Trophoblast cell (in vitro differentiated cells and primary cell): ENCODE measurements around the gene APOD.
"Not testable (repeated sequence)": the region's sequence is repeated elsewhere in the genome, so short reads cannot be mapped to it uniquely, and the experiment has no call there.

Experiments used
- DNase-seq, 2 donors: peaks; one replicate each; pipeline ENCODE4 v3.0.0-alpha.2; 2016
- H2AFZ ChIP-seq: 2 replicates; pipeline ENCODE4 v1.6.1; 2013; ENCODE audit warnings: low read length, moderate library complexity, mild to moderate bottlenecking; ENCODE audit not compliant: insufficient read depth, poor library complexity
- H2AK5ac ChIP-seq: 2 replicates; pipeline ENCODE4 v1.6.1; 2013; ENCODE audit warnings: mild to moderate bottlenecking, low read length
- H2BK120ac ChIP-seq: 2 replicates; pipeline ENCODE4 v1.6.1; 2013; ENCODE audit warnings: low read length, mild to moderate bottlenecking, moderate library complexity; ENCODE audit not compliant: insufficient read depth, poor library complexity
- H2BK12ac ChIP-seq: 2 replicates; pipeline ENCODE4 v1.6.1; 2013; ENCODE audit warnings: mild to moderate bottlenecking, low read length, moderate library complexity
- H2BK5ac ChIP-seq: 2 replicates; pipeline ENCODE4 v1.6.1; 2013; ENCODE audit warnings: low read length, low read depth, moderate library complexity, mild to moderate bottlenecking; ENCODE audit not compliant: poor library complexity
- H3K14ac ChIP-seq: 2 replicates; pipeline ENCODE4 v1.6.1; 2013; ENCODE audit warnings: mild to moderate bottlenecking, low read length
- H3K18ac ChIP-seq: 2 replicates; pipeline ENCODE4 v1.6.1; 2013; ENCODE audit warnings: mild to moderate bottlenecking, low read length
- H3K23ac ChIP-seq: 2 replicates; pipeline ENCODE4 v1.6.1; 2013; ENCODE audit warnings: low read length
- H3K27ac ChIP-seq: 2 replicates; pipeline ENCODE4 v1.5.1; 2013; ENCODE audit warnings: low read depth, mild to moderate bottlenecking, inconsistent platforms, low read length, moderate library complexity
- H3K27me3 ChIP-seq: 2 replicates; pipeline ENCODE4 v1.6.1; 2013; ENCODE audit warnings: inconsistent platforms, mild to moderate bottlenecking, low read length, moderate library complexity; ENCODE audit not compliant: insufficient read depth
- H3K36me3 ChIP-seq, 2 experiments: 1 replicate in 1 of 2; 2 replicates in 1 of 2; pipeline ENCODE4 v1.6.1; 2013; ENCODE audit warnings: low read length in 2 of 2, mild to moderate bottlenecking in 2 of 2, moderate library complexity in 1 of 2; ENCODE audit not compliant: insufficient read depth in 2 of 2, control insufficient read depth in 1 of 2
- H3K4ac ChIP-seq: 2 replicates; pipeline ENCODE4 v1.6.1; 2013; ENCODE audit warnings: low read depth, mild to moderate bottlenecking, low read length, moderate library complexity
- H3K4me1 ChIP-seq, 2 experiments: 1 replicate in 1 of 2; 2 replicates in 1 of 2; pipeline ENCODE4 v1.6.1; 2013; ENCODE audit warnings: low read length in 2 of 2, mild to moderate bottlenecking in 2 of 2, moderate library complexity in 1 of 2; ENCODE audit not compliant: insufficient read depth in 2 of 2, control insufficient read depth in 1 of 2
- H3K4me2 ChIP-seq: 2 replicates; pipeline ENCODE4 v1.6.1; 2013; ENCODE audit warnings: inconsistent platforms, mild to moderate bottlenecking, low read length, moderate library complexity
- H3K4me3 ChIP-seq: 2 replicates; pipeline ENCODE4 v1.5.1; 2013; ENCODE audit warnings: mild to moderate bottlenecking, low read depth, low read length, inconsistent platforms
- H3K79me1 ChIP-seq: one replicate; pipeline ENCODE4 v1.6.1; 2013; ENCODE audit warnings: low read length
- H3K79me2 ChIP-seq: 2 replicates; pipeline ENCODE4 v1.6.1; 2013; ENCODE audit warnings: low read length, mild to moderate bottlenecking; ENCODE audit not compliant: control insufficient read depth, insufficient read depth, poor library complexity
- H3K9ac ChIP-seq: 2 replicates; pipeline ENCODE4 v1.6.1; 2013; ENCODE audit warnings: mild to moderate bottlenecking, low read length
- H3K9me3 ChIP-seq: 2 replicates; pipeline ENCODE4 v1.6.1; 2013; ENCODE audit warnings: low read depth, mild to moderate bottlenecking, control low read depth, inconsistent platforms, low read length; ENCODE audit not compliant: insufficient read depth
- H4K12ac ChIP-seq: 2 replicates; pipeline ENCODE4 v1.6.1; 2013; ENCODE audit warnings: low read depth, mild to moderate bottlenecking, low read length, moderate library complexity
- H4K8ac ChIP-seq: 2 replicates; pipeline ENCODE4 v1.6.1; 2013; ENCODE audit warnings: low read depth, mild to moderate bottlenecking, low read length, moderate library complexity
- H4K91ac ChIP-seq: one replicate; pipeline ENCODE4 v1.6.1; 2013; ENCODE audit warnings: low read depth, mild to moderate bottlenecking, low read length, moderate library complexity
- WGBS: extraction: QIAGEN DNeasy Blood & Tissue Kit; methylation state at CpG from one replicate; pipeline ENCODE4 v1.1.7; 2013; ENCODE audit warnings: missing lambda C conversion rate; ENCODE audit not compliant: insufficient read length, insufficient coverage; ENCODE audit errors: extremely low coverage; 5-methylcytosine and 5-hydroxymethylcytosine counted together

The APOD gene

GRCh38 chr3:195619591-195620369, 36.0 kb upstream of the APOD start:
- WGBS: no CpG with 5 or more reads among the region's 26 CpGs
- not testable (repeated sequence) for H3K9ac ChIP-seq

GRCh38 chr3:195617784-195618659, 34.3 kb upstream of the APOD start:
- not testable (repeated sequence) for H3K18ac ChIP-seq, H3K23ac ChIP-seq, H3K79me2 ChIP-seq, H4K8ac ChIP-seq, H2AFZ ChIP-seq, H3K27me3 ChIP-seq, H2BK12ac ChIP-seq, H3K14ac ChIP-seq, DNase-seq, H4K91ac ChIP-seq, H2BK120ac ChIP-seq, H3K4me2 ChIP-seq, H3K79me1 ChIP-seq, H3K9ac ChIP-seq, H2AK5ac ChIP-seq, H3K4me1 ChIP-seq, H3K36me3 ChIP-seq, H2BK5ac ChIP-seq, H3K27ac ChIP-seq, H3K4ac ChIP-seq, H3K9me3 ChIP-seq, H3K4me3 ChIP-seq
- peak overlapping the region; percentile 59 for H4K12ac ChIP-seq
- WGBS: no CpG with 5 or more reads among the region's 28 CpGs

More at GRCh38 chr3:195619591-195620369, 36.0 kb upstream of the APOD start:
- peak overlapping the region; percentile 79 for H2AK5ac ChIP-seq
- not testable (repeated sequence) for H4K8ac ChIP-seq, H2AFZ ChIP-seq, H3K79me1 ChIP-seq, H3K79me2 ChIP-seq, H3K23ac ChIP-seq, H2BK12ac ChIP-seq, H3K36me3 ChIP-seq, H3K4me3 ChIP-seq, H3K4me2 ChIP-seq, H3K27me3 ChIP-seq, H3K4ac ChIP-seq, H3K9me3 ChIP-seq, H3K14ac ChIP-seq, H3K18ac ChIP-seq, H2BK5ac ChIP-seq, H2BK120ac ChIP-seq, DNase-seq, H4K91ac ChIP-seq, H4K12ac ChIP-seq, H3K27ac ChIP-seq, H3K4me1 ChIP-seq

- DNase-seq, H3K14ac ChIP-seq, H3K18ac ChIP-seq, H4K91ac ChIP-seq, H3K4me2 ChIP-seq, H3K4ac ChIP-seq, H2AFZ ChIP-seq, H3K23ac ChIP-seq, H3K9ac ChIP-seq, H4K12ac ChIP-seq, H3K36me3 ChIP-seq, H3K79me2 ChIP-seq, H2BK12ac ChIP-seq, H2BK5ac ChIP-seq, H4K8ac ChIP-seq, H3K79me1 ChIP-seq, H3K27me3 ChIP-seq, H3K4me3 ChIP-seq, H3K9me3 ChIP-seq, H2BK120ac ChIP-seq, H3K27ac ChIP-seq, H2AK5ac ChIP-seq: not testable (repeated sequence)
- WGBS: no CpG with 5 or more reads among the region's 5 CpGs
- peaks cover 0 to 10% of the 10 kb centered on the region in 2 experiments for H3K4me1 ChIP-seq
Measured at GRCh38 chr3:195617134-195617533, 33.4 kb upstream of the APOD start.

- Histone ChIP-seq H3K79me2 (no peaks in the 10 kb centered on the region), H2BK120ac (no peak overlapping the region), H3K4me1 (peaks cover 0 to 12% of the 10 kb centered on the region in 2 experiments), H2BK12ac (no peak overlapping the region), H3K4me3 (no peak overlapping the region), H2AK5ac (no peak overlapping the region), H3K23ac (no peak overlapping the region), H4K12ac (no peak overlapping the region), H3K9ac (no peak overlapping the region), H3K4ac (no peak overlapping the region), H3K36me3 (no peaks in the 10 kb centered on the region), H4K8ac (no peak overlapping the region), H3K18ac (no peak overlapping the region), H4K91ac (no peak overlapping the region), H2BK5ac (no peak overlapping the region), H3K9me3 (no peaks in the 10 kb centered on the region), H2AFZ (no peak overlapping the region), H3K14ac (no peak overlapping the region), H3K4me2 (no peak overlapping the region), H3K27me3 (no peaks in the 10 kb centered on the region), H3K27ac (no peak overlapping the region), H3K79me1 (no peaks in the 10 kb centered on the region)
- DNase-seq: no peak
- WGBS: no CpG with 5 or more reads among the region's 9 CpGs
Measured at GRCh38 chr3:195616681-195617080, 32.9 kb upstream of the APOD start.
